IMR-90 (cell line): Measurements from ENCODE around the gene NSUN7.

Source experiments
- BHLHE40 ChIP-seq: fragments of 150-350 bp; IDR thresholded peaks from 2 replicates; pipeline ENCODE4 v1.6.1; 2016; ENCODE audit warnings: mild to moderate bottlenecking, low read depth, low read length
- CEBPB ChIP-seq: IDR thresholded peaks from 2 replicates; pipeline ENCODE4 v1.6.1; 2012; ENCODE audit warnings: low read depth, low read length, improper control_type of control experiment
- CTCF ChIP-seq: conservative IDR thresholded peaks from 2 replicates; pipeline ENCODE4 v1.5.1; 2012; ENCODE audit warnings: mild to moderate bottlenecking, low read depth, low read length, improper control_type of control experiment
- MAFK ChIP-seq: IDR thresholded peaks from 2 replicates; pipeline ENCODE4 v1.6.1; 2012; ENCODE audit warnings: low read depth, low read length, improper control_type of control experiment
- MAZ ChIP-seq: IDR thresholded peaks from 2 replicates; pipeline ENCODE4 v1.6.1; 2012; ENCODE audit warnings: low read depth, mild to moderate bottlenecking, low read length, improper control_type of control experiment, moderate library complexity, borderline replicate concordance
- MXI1 ChIP-seq: IDR thresholded peaks from 2 replicates; pipeline ENCODE4 v1.6.1; 2012; ENCODE audit warnings: low read depth, mild to moderate bottlenecking, low read length, moderate library complexity, borderline replicate concordance
- POLR2A ChIP-seq: IDR thresholded peaks from 2 replicates; pipeline ENCODE4 v1.6.1; 2012; ENCODE audit warnings: mild to moderate bottlenecking, low read depth, low read length
- RAD21 ChIP-seq: IDR thresholded peaks from 2 replicates; pipeline ENCODE4 v1.6.1; 2012; ENCODE audit warnings: low read length, improper control_type of control experiment
- RFX5 ChIP-seq: IDR thresholded peaks from 2 replicates; pipeline ENCODE4 v1.8.0; 2012; ENCODE audit warnings: low read depth, mild to moderate bottlenecking, low read length, moderate library complexity

- no peak for TF ChIP-seq POLR2A
- no peak for TF ChIP-seq CTCF
- TF ChIP-seq BHLHE40: no peak
- TF ChIP-seq MAZ: no peak
- no peak for TF ChIP-seq MAFK
- TF ChIP-seq RAD21: no peak
- TF ChIP-seq RFX5: no peak
- no peak for TF ChIP-seq MXI1
- TF ChIP-seq CEBPB: no peak
Measured at GRCh38 chr4:40804598-40804997, 54.8 kb downstream of the NSUN7 start.
